ENCODE results near the gene INPP5D. TPM values are rescaled to one million over a fixed set of nuclear protein-coding genes. Genes with fewer than 3 reads are reported as not detected.
"Not testable (repeated sequence)": the region's sequence is repeated elsewhere in the genome, so short reads cannot be mapped to it uniquely, and the experiment has no call there.

Gene INPP5D
- total RNA-seq, 1 experiment from 2014 or later = 2.3 TPM

GRCh38 chr2:233049194-233049761 lies 10.9 kb upstream of the INPP5D start:
- Histone ChIP-seq H3K4me3 (ENCODE audit: low read depth, low read length, poor library complexity, severe bottlenecking) (no peak overlapping the region), H3K9me3 (ENCODE audit: low read depth, low read length, poor library complexity, severe bottlenecking) (no peaks in the 10 kb centered on the region), H3K27me3 (replicated peaks; ENCODE audit: insufficient read depth, low read depth, low read length, poor library complexity) (no peaks in the 10 kb centered on the region), H3K27ac (ENCODE audit: low read depth, low read length, poor library complexity, severe bottlenecking) (no peak overlapping the region), H3K36me3 (ENCODE audit: insufficient read depth, low read length, poor library complexity, severe bottlenecking) (no peaks in the 10 kb centered on the region), H3K4me1 (ENCODE audit: insufficient read depth, low read length, poor library complexity, severe bottlenecking) (no peaks in the 10 kb centered on the region)
- ChIA-PET POLR2A (ENCODE audit: low non-redundant PET) (no interaction called here), CTCF (no interaction called here)
- BruUV-seq (replicated peaks) = no TSS peak
- no peak for TF ChIP-seq CTCF (conservative IDR thresholded peaks at IDR 0.05; ENCODE audit: low read depth, low read length)
- TF ChIP-seq EZH2 (IDR thresholded peaks at IDR 0.05; ENCODE audit: borderline replicate concordance, low read depth, low read length, poor library complexity, severe bottlenecking) = no peak
- intact Hi-C loops (cut with micrococcal nuclease; ENCODE audit: unreplicated experiment) = no loop called here
- DNase-seq (ENCODE audit: low spot score) = no peak

- no peak overlapping the region for H3K4me3 ChIP-seq (ENCODE audit: low read depth, low read length, poor library complexity, severe bottlenecking)
- no peak for DNase-seq (ENCODE audit: low spot score)
- no peaks in the 10 kb centered on the region for H3K27me3 ChIP-seq (replicated peaks; ENCODE audit: insufficient read depth, low read depth, low read length, poor library complexity)
- intact Hi-C loops (cut with micrococcal nuclease; ENCODE audit: unreplicated experiment) = loop anchor here (10.0 kb wide), 1 partner anchor 447 kb away; no protein-coding TSS in a partner anchor
- CTCF ChIA-PET = interaction anchor here (0.6 to 0.9 kb wide), 2 partner anchors 23 to 215 kb away, joined by 3 read pairs; no protein-coding TSS in a partner anchor
- no peak overlapping the region for H3K27ac ChIP-seq (ENCODE audit: low read depth, low read length, poor library complexity, severe bottlenecking)
- no TSS peak for BruUV-seq (replicated peaks)
- TF ChIP-seq CTCF (conservative IDR thresholded peaks at IDR 0.05; ENCODE audit: low read depth, low read length) (no peak), EZH2 (IDR thresholded peaks at IDR 0.05; ENCODE audit: borderline replicate concordance, low read depth, low read length, poor library complexity, severe bottlenecking) (no peak)
- no peaks in the 10 kb centered on the region for H3K36me3 ChIP-seq (ENCODE audit: insufficient read depth, low read length, poor library complexity, severe bottlenecking)
- H3K9me3 ChIP-seq (ENCODE audit: low read depth, low read length, poor library complexity, severe bottlenecking) = no peaks in the 10 kb centered on the region
- POLR2A ChIA-PET (ENCODE audit: low non-redundant PET) = no interaction called here
- no peaks in the 10 kb centered on the region for H3K4me1 ChIP-seq (ENCODE audit: insufficient read depth, low read length, poor library complexity, severe bottlenecking)
These were observed 8.6 kb upstream of the INPP5D start for GRCh38 chr2:233051241-233052149.

GRCh38 chr2:233052517-233052916 lies 7.6 kb upstream of the INPP5D start:
- H3K36me3 ChIP-seq (ENCODE audit: insufficient read depth, low read length, poor library complexity, severe bottlenecking); H3K4me1 ChIP-seq (ENCODE audit: insufficient read depth, low read length, poor library complexity, severe bottlenecking); H3K27ac ChIP-seq (ENCODE audit: low read depth, low read length, poor library complexity, severe bottlenecking); BruUV-seq (replicated peaks); H3K27me3 ChIP-seq (replicated peaks; ENCODE audit: insufficient read depth, low read depth, low read length, poor library complexity); H3K4me3 ChIP-seq (ENCODE audit: low read depth, low read length, poor library complexity, severe bottlenecking); H3K9me3 ChIP-seq (ENCODE audit: low read depth, low read length, poor library complexity, severe bottlenecking); POLR2A ChIA-PET (ENCODE audit: low non-redundant PET); DNase-seq (ENCODE audit: low spot score): not testable (repeated sequence)
- CTCF ChIA-PET = interaction anchor here (0.7 to 0.9 kb wide), 2 partner anchors 24 to 89 kb away, joined by 3 to 4 read pairs; no protein-coding TSS in a partner anchor
- intact Hi-C loops (cut with micrococcal nuclease; ENCODE audit: unreplicated experiment) = loop anchor here (10.0 kb wide), 1 partner anchor 448 kb away; no protein-coding TSS in a partner anchor

Measured in A673 (cell line).